Pulmonary artery endothelial cell (primary cell): ENCODE measurements around the gene NPY4R2. TPM values are rescaled to one million over a fixed set of nuclear protein-coding genes. Genes with fewer than 3 reads are reported as not detected.
"Not testable (repeated sequence)": the region's sequence is repeated elsewhere in the genome, so short reads cannot be mapped to it uniquely, and the experiment has no call there.

Source experiments
- DNase-seq: peaks from one replicate; pipeline ENCODE4 v3.0.0-alpha.2; 2011; ENCODE audit warnings: low read depth, low spot score
- total RNA-seq: library from RNA; depleted of rRNA; stranded (reverse); fragments of >200 nt; gene quantifications from 2 replicates; pipeline ENCODE4 v1.2.3, GENCODE V29; 2014

Gene NPY4R2
- total RNA-seq, 1 donor from 2014 or later = not detected

- DNase-seq = not testable (repeated sequence)
Observed at GRCh38 chr10:47928225-47928624, 9.8 kb downstream of the NPY4R2 start.

- DNase-seq = not testable (repeated sequence)
Observed at GRCh38 chr10:47932824-47933223, 14.4 kb downstream of the NPY4R2 start.

- not testable (repeated sequence) for DNase-seq
Observed at GRCh38 chr10:47933462-47933861, 15.0 kb downstream of the NPY4R2 start.

- DNase-seq = not testable (repeated sequence)
Observed at GRCh38 chr10:47936772-47937228, 18.3 kb downstream of the NPY4R2 start.

GRCh38 chr10:47937634-47938033 is 19.2 kb downstream of the NPY4R2 start:
- DNase-seq = not testable (repeated sequence)

- DNase-seq = not testable (repeated sequence)
Observed at GRCh38 chr10:47940821-47941220, 22.4 kb downstream of the NPY4R2 start.

GRCh38 chr10:47941379-47941778 is 22.9 kb downstream of the NPY4R2 start:
- DNase-seq = not testable (repeated sequence)

- DNase-seq = not testable (repeated sequence)
Observed at GRCh38 chr10:47942351-47943019, 24.0 kb downstream of the NPY4R2 start.

GRCh38 chr10:47943328-47943727 is 24.9 kb downstream of the NPY4R2 start:
- DNase-seq = not testable (repeated sequence)

- not testable (repeated sequence) for DNase-seq
Observed at GRCh38 chr10:47947424-47947823, 29.0 kb downstream of the NPY4R2 start.

- not testable (repeated sequence) for DNase-seq
Observed at GRCh38 chr10:47957158-47957557, 38.7 kb downstream of the NPY4R2 start.

- not testable (repeated sequence) for DNase-seq
Observed at GRCh38 chr10:47959677-47960076, 41.2 kb downstream of the NPY4R2 start.

- not testable (repeated sequence) for DNase-seq
Observed at GRCh38 chr10:47960699-47961098, 42.2 kb downstream of the NPY4R2 start.

- DNase-seq = not testable (repeated sequence)
Observed at GRCh38 chr10:47962785-47963184, 44.3 kb downstream of the NPY4R2 start.

GRCh38 chr10:47964280-47965063 is 46.0 kb downstream of the NPY4R2 start:
- not testable (repeated sequence) for DNase-seq

GRCh38 chr10:47968988-47969387 is 50.5 kb downstream of the NPY4R2 start:
- DNase-seq = not testable (repeated sequence)

GRCh38 chr10:47970047-47970446 is 51.6 kb downstream of the NPY4R2 start:
- not testable (repeated sequence) for DNase-seq

- not testable (repeated sequence) for DNase-seq
Observed at GRCh38 chr10:47971598-47971997, 53.1 kb downstream of the NPY4R2 start.

GRCh38 chr10:47972077-47972476 is 53.6 kb downstream of the NPY4R2 start:
- DNase-seq = not testable (repeated sequence)
